PC-9 (cell line): Measurements from ENCODE around the gene ZNF556.

Source experiments
- CTCF ChIP-seq: fragments of 200-600 bp; sonication (generic); conservative IDR thresholded peaks from 2 replicates; pipeline ENCODE4 v1.6.1; 2017; ENCODE audit warnings: mixed run types, antibody characterized with exemption, mild to moderate bottlenecking, moderate library complexity
- EZH2 ChIP-seq: fragments of 200-600 bp; sonication (generic); IDR thresholded peaks from 2 replicates; pipeline ENCODE4 v1.8.0; 2017; ENCODE audit warnings: antibody characterized with exemption, low read depth

GRCh38 chr19:2856457-2857050 is 10.6 kb upstream of the ZNF556 start:
- TF ChIP-seq CTCF (no peak), EZH2 (no peak)
